ENCODE results near the gene CELF1.

- TF ChIP-seq CTCF (IDR thresholded peaks at IDR 0.05; ENCODE audit: insufficient read depth, low read length, poor library complexity, severe bottlenecking) = no peak
- TF ChIP-seq EZH2phosphoT487 (conservative IDR thresholded peaks at IDR 0.05; ENCODE audit: low read length) = no peak
Measured at GRCh38 chr11:47564933-47565339, 12.0 kb upstream of the CELF1 start.
